Measurements from ENCODE around the gene WDR55. TPM values are rescaled to one million over a fixed set of nuclear protein-coding genes. Genes with fewer than 3 reads are reported as not detected.

The WDR55 gene
- total and polyA plus RNA-seq, 2 of the 13 experiments (the other 11 are each of a cell fraction or from before 2014, with no cell fraction given) = 17.7 to 18.2 TPM

GRCh38 chr5:140700177-140701144, 35.8 kb downstream of the WDR55 start, which contains the start of gene ZMAT2 (continued):
- TF ChIP-seq TIGD3 (CRISPR knock-in tag; IDR thresholded peaks at IDR 0.05; ENCODE audit: borderline replicate concordance) = no peak
- TF ChIP-seq CHCHD3 (CRISPR knock-in tag; IDR thresholded peaks at IDR 0.05) = no peak
- TF ChIP-seq XBP1 (CRISPR knock-in tag; IDR thresholded peaks at IDR 0.05) = no peak
- peak; percentile 73 for TF ChIP-seq TBX2 (CRISPR knock-in tag; IDR thresholded peaks at IDR 0.05; ENCODE audit: borderline replicate concordance)
- peak; percentile 94 for TF ChIP-seq SAP130 (CRISPR knock-in tag; IDR thresholded peaks at IDR 0.05; ENCODE audit: low read depth)
- TF ChIP-seq ZNF275 (CRISPR knock-in tag; IDR thresholded peaks at IDR 0.05; ENCODE audit: borderline replicate concordance) = no peak
- TF ChIP-seq KDM6A (CRISPR knock-in tag; IDR thresholded peaks at IDR 0.05; ENCODE audit: low read depth) = no peak
- TF ChIP-seq SP5 (CRISPR knock-in tag; IDR thresholded peaks at IDR 0.05; ENCODE audit: borderline replicate concordance, low read depth) = 0 out of 2 replicates have a peak, but pooled peaks have one; percentile 12
- no peak for TF ChIP-seq NR1H2 (CRISPR knock-in tag; IDR thresholded peaks at IDR 0.05; ENCODE audit: borderline replicate concordance, low read depth)
- peak; percentile 62; the same call in 1 of the 2 replicates for TF ChIP-seq IRF9 (CRISPR knock-in tag; IDR thresholded peaks at IDR 0.05; ENCODE audit: borderline replicate concordance)
- 0 out of 2 replicates have a peak, but pooled peaks have one; percentile 36 for TF ChIP-seq KDM4B (CRISPR knock-in tag; IDR thresholded peaks at IDR 0.05)
- no peak; the same call in 1 of the 2 replicates for TF ChIP-seq ZNF205 (CRISPR knock-in tag; IDR thresholded peaks at IDR 0.05)
- TF ChIP-seq KDM3A (CRISPR knock-in tag; IDR thresholded peaks at IDR 0.05; ENCODE audit: low read depth) = 0 out of 2 replicates have a peak, but pooled peaks have one; percentile 72
- 0 out of 2 replicates have a peak, but pooled peaks have one; percentile 61 for TF ChIP-seq POGK (CRISPR knock-in tag; conservative IDR thresholded peaks at IDR 0.05)
- TF ChIP-seq NCOA2 (CRISPR knock-in tag; IDR thresholded peaks at IDR 0.05) = 0 out of 2 replicates have a peak, but pooled peaks have one; percentile 26
- peak; percentile 73; the same call in 1 of the 2 replicates for TF ChIP-seq ELF3 (CRISPR knock-in tag; IDR thresholded peaks at IDR 0.05)
- no peak for TF ChIP-seq ZKSCAN5 (CRISPR knock-in tag; IDR thresholded peaks at IDR 0.05)
- peak; percentile 69 for TF ChIP-seq AHR (CRISPR knock-in tag; IDR thresholded peaks at IDR 0.05)
- 0 out of 2 replicates have a peak, but pooled peaks have one; percentile 41 for TF ChIP-seq ZNF296 (CRISPR knock-in tag; conservative IDR thresholded peaks at IDR 0.05)
- peak; percentile 46 for TF ChIP-seq ZFY (CRISPR knock-in tag; IDR thresholded peaks at IDR 0.05)
- peak; percentile 96 for TF ChIP-seq PHF20 (CRISPR knock-in tag; IDR thresholded peaks at IDR 0.05)
- TF ChIP-seq GMEB2 (CRISPR knock-in tag; IDR thresholded peaks at IDR 0.05; ENCODE audit: low read depth) = no peak

Measured in HepG2 (cell line).